22Rv1 (cell line): ENCODE results near the gene CCDC116.

Experiments used
- H3K27ac ChIP-seq: fragments of 450-650 bp; 2 replicates; pipeline ENCODE4 v1.5.1; 2017
- ZFX ChIP-seq: fragments of 450-650 bp; IDR thresholded peaks from 2 replicates; pipeline ENCODE4 v1.6.1; 2017; ENCODE audit warnings: antibody characterized with exemption, borderline replicate concordance
- TF ChIP-seq, protein P1 (sequence below): fragments of 450-650 bp; IDR thresholded peaks from 2 replicates; pipeline ENCODE4 v1.5.1; 2017; ENCODE audit warnings: mild to moderate bottlenecking

CCDC116 gene

DNA sequence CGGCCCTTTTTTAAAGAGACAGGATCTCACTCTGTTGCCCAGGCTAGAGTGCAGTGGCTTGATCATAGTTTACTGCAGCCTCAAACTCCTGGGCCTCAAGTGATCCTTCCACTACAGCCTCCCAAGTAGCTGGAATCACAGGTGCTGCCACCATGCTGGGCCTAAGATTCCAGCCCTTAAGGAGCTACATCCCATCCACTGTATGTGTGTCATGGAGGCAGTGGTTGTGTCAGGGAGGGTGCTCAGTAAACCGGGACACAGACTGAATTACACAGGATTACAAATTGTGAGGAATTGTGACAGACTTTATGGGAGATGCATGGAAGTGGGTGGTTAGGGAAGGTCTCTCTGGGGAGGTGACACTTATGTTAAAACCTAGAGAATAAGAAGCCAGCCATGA is 31.2 kb downstream of the CCDC116 start:
- TF ChIP-seq, protein P1, sequence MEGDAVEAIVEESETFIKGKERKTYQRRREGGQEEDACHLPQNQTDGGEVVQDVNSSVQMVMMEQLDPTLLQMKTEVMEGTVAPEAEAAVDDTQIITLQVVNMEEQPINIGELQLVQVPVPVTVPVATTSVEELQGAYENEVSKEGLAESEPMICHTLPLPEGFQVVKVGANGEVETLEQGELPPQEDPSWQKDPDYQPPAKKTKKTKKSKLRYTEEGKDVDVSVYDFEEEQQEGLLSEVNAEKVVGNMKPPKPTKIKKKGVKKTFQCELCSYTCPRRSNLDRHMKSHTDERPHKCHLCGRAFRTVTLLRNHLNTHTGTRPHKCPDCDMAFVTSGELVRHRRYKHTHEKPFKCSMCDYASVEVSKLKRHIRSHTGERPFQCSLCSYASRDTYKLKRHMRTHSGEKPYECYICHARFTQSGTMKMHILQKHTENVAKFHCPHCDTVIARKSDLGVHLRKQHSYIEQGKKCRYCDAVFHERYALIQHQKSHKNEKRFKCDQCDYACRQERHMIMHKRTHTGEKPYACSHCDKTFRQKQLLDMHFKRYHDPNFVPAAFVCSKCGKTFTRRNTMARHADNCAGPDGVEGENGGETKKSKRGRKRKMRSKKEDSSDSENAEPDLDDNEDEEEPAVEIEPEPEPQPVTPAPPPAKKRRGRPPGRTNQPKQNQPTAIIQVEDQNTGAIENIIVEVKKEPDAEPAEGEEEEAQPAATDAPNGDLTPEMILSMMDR = no peak
- no peak for TF ChIP-seq ZFX
- no peak overlapping the region for H3K27ac ChIP-seq

DNA sequence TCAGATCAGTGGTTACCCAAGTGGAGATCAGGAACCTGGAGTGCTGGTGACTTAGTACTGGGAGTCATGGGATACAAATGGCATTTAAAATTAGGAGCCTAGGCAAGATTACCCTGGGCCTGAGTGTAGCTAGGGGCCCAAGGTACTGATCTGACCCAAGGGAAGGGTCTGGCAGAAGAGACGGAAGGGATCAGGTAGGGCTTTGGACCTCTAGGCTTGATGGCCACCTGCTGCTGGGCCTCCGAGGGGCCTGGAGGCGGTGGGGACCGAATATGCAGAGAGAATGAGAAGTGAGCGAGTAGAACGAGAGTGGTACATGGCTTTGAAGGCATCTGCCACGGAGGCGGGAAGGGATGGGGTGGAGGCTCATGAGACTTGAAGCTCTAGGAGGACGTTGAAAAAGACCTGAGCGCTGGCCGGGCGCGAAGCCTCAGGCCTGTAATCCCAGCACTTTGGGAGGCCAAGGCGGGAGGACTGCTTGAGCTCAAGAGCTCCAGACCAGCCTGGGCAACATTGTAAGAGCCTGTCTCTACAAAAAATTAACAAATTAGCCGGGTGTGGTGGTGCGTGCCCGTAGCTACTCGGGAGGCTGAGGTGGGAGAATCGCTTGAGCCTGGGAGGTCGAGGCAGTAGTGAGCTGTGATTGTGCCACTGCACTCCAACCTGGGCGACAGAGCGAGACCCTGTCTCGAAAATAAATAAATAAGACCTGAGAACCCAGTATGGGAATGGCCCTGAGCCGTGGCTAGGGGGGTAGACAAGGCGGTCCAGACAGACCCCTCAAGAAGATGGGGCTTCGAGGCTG is 32.7 kb downstream of the CCDC116 start:
- H3K27ac ChIP-seq = peak overlapping the region; percentile 91
- TF ChIP-seq ZFX = no peak
- TF ChIP-seq, protein P1 = no peak

DNA sequence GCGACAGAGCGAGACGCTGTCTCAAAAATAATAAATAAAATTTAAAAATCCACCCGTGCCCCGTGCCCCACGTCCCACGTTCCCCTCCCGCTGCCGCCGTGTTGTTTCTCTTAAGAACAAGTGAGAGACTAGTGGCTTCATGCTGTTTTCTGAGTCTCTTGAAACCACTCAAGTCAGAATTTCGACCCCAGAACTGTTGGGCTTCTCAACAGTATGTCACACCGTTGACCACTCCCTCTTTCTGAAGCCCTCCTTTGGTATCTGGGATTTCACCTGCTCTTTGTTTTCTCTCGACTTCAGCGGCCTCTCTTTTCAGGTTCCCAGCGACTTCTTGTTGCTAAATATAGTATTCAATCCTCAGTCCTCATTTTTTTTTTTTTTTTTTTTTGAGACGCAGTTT is 34.2 kb downstream of the CCDC116 start:
- H3K27ac ChIP-seq = peak overlapping the region; percentile 91
- TF ChIP-seq, protein P1 = no peak
- TF ChIP-seq ZFX = no peak

DNA sequence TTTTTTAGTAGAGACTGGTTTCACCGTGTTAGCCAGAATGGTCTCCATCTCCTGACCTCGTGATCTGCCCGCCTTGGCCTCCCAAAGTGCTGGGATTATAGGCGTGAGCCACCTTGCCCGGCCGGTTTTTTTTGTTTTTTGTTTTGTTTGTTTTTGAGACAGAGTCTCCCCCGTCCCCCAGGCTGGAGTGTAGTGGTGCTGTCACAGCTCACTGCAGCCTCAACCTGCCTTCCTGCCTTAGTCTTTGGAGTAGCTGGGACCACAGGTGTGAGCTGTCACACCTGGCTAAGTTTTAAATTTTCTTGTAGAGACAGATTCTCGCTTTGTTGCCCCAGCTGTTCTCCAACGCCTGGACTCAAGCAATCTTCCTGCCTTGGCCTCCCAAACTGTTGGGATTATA is 36.5 kb downstream of the CCDC116 start:
- no peak for TF ChIP-seq ZFX
- TF ChIP-seq, protein P1 = no peak
- H3K27ac ChIP-seq = peak overlapping the region; percentile 61

DNA sequence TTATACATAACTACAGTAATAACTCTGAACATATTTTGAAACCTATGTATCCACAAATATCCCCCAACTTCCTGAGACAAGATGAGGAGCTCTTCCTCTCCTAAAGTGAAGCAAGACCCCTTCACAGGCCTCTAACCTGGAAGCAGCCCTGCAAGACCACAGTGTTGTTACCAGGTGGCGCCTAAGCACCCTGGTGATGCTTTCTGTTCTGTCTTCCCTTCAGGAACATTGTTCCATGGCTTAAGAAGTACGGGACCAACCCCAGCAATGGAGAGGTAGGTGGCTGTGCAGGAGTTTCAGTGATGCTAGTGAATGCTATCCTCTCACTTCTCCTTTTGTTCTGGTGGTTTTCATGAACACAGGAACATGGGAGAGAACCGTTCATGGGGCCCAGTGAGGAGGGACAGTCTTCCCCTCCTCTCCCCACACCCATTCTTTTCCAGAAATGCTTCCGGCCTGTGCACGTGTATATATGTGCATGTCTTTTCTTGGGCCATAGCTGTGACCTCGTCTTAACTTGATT is 39.6 kb downstream of the CCDC116 start:
- TF ChIP-seq ZFX = no peak
- TF ChIP-seq, protein P1 = no peak
- no peak overlapping the region for H3K27ac ChIP-seq

DNA sequence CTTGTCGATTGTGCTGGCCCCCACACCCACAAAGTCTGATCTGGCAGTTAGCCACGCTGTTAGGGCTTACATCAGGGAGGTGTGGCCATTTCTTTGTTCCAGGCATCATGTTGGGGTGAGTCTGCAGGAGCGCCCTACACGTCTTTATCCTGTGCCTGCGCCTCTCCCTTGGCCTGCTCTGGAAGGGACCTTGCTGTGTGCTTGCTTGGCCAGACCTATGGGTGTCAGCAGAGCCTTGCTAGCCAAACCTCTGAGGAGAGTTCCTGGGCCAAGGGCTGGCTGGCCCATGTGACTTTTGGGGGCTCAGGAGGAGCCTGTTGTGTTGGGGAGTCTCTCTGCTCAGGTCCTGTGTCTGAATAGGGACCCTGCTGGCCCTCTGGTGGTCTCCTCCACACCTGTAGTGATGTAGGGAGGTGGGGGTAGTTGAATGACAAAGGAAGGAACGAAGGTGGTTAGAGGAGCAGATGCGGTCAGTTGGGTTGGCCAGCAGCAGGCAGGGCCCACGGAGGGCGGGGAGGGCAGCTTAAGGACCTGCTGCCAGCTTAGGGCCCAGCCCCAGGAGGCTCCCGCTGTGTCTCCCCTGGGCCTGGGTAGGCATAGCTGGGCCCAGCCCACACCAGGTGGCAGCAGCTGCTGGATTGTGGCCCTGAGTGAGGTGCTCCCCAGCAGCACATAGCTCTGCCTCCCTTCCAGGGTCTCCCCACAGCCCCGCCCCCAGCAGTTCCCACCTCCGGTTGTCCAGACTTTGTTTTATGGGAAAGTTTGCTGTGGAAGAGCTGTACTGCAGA is 41.2 kb downstream of the CCDC116 start:
- no peak overlapping the region for H3K27ac ChIP-seq
- no peak for TF ChIP-seq ZFX
- TF ChIP-seq, protein P1 = no peak
